ENCODE measurements around the gene RNF157. TPM values are rescaled to one million over a fixed set of nuclear protein-coding genes. Genes with fewer than 3 reads are reported as not detected.
A peak's percentile ranks its signal among the peaks of the same experiment; 100 is the strongest.

The RNF157 gene
- total RNA-seq, 2 donors from 2014 or later, result 9.6 to 11.2 TPM

DNA sequence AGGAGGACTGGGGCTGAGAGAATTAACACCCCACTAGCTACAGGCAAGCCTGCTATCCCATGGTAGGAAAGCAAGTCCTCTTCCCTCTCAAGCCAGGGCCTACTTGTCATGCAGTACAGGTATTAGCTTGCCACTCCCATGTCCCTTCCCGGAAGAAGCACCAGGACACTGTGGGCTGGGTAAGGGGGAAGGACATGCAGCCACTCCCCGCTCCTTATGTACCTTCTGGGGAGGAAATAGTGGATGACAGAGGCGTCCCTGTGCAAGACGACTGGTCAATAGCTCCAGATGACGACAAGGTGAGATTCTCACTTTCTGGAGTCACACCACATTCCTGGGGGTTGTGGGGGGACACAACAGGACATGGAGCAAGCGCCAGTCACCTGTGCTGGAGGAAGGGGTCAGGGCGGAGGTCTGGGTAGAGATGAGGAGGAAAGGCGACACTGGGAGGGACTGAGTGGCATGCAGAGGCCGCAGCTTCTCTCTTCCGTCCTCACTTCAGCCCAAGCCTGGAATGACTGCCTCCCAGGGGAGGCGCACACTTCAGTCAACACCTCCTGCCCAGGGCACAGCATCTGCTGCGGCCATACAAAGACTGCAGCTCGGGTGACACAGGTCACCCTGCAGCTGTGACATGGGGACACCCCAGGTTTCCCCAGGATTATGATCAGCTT is 84.2 kb downstream of the RNF157 start:
- no peak overlapping the region for H3K4me3 ChIP-seq (ENCODE audit: low read length)
- H3K9ac ChIP-seq (ENCODE audit: extremely low read depth, low read length, poor library complexity, severe bottlenecking), result no peak overlapping the region
- Mint-ChIP-seq H3K4me3 (no peak overlapping the region), H3K27ac (no peak overlapping the region), H3K36me3 (ENCODE audit: low read depth) (peaks cover 3% of the 10 kb centered on the region), H3K27me3 (ENCODE audit: insufficient read depth) (no peaks in the 10 kb centered on the region), H3K9me3 (no peaks in the 10 kb centered on the region), H3K4me1 (peaks cover 18% of the 10 kb centered on the region)
- TF ChIP-seq, protein P1, sequence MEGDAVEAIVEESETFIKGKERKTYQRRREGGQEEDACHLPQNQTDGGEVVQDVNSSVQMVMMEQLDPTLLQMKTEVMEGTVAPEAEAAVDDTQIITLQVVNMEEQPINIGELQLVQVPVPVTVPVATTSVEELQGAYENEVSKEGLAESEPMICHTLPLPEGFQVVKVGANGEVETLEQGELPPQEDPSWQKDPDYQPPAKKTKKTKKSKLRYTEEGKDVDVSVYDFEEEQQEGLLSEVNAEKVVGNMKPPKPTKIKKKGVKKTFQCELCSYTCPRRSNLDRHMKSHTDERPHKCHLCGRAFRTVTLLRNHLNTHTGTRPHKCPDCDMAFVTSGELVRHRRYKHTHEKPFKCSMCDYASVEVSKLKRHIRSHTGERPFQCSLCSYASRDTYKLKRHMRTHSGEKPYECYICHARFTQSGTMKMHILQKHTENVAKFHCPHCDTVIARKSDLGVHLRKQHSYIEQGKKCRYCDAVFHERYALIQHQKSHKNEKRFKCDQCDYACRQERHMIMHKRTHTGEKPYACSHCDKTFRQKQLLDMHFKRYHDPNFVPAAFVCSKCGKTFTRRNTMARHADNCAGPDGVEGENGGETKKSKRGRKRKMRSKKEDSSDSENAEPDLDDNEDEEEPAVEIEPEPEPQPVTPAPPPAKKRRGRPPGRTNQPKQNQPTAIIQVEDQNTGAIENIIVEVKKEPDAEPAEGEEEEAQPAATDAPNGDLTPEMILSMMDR (conservative IDR thresholded peaks at IDR 0.05), result no peak
- H3K9me3 ChIP-seq (ENCODE audit: control insufficient read depth, low read length), result no peaks in the 10 kb centered on the region
- H3K36me3 ChIP-seq (ENCODE audit: control insufficient read depth, insufficient read depth, low read length), result no peaks in the 10 kb centered on the region
- H3K27me3 ChIP-seq (ENCODE audit: control insufficient read depth, insufficient read depth, low read length, poor library complexity, severe bottlenecking), result no peaks in the 10 kb centered on the region
- DNase-seq, result peak; percentile 63
- H3K27ac ChIP-seq (ENCODE audit: low read depth, low read length), result no peak overlapping the region
- H3K4me1 ChIP-seq (ENCODE audit: control insufficient read depth, insufficient read depth, low read length), result peaks cover 4% of the 10 kb centered on the region
- WGBS, 2 experiments (ENCODE audit: insufficient coverage in 1 of 2, insufficient read length in 1 of 2), result 88 to 91% methylated on average over 11 to 13 of the region's 13 CpGs

GRCh38 chr17:76154936-76155845 is 85.1 kb downstream of the RNF157 start:
- Mint-ChIP-seq H3K4me3 (no peak overlapping the region), H3K27me3 (ENCODE audit: insufficient read depth) (no peaks in the 10 kb centered on the region), H3K36me3 (ENCODE audit: low read depth) (peaks cover 3% of the 10 kb centered on the region), H3K27ac (no peak overlapping the region), H3K4me1 (peaks cover 15% of the 10 kb centered on the region), H3K9me3 (no peaks in the 10 kb centered on the region)
- TF ChIP-seq, protein P1 (conservative IDR thresholded peaks at IDR 0.05), result no peak
- Histone ChIP-seq H3K9me3 (ENCODE audit: control insufficient read depth, low read length) (no peaks in the 10 kb centered on the region), H3K9ac (ENCODE audit: extremely low read depth, low read length, poor library complexity, severe bottlenecking) (no peak overlapping the region), H3K27ac (ENCODE audit: low read depth, low read length) (no peak overlapping the region), H3K27me3 (ENCODE audit: control insufficient read depth, insufficient read depth, low read length, poor library complexity, severe bottlenecking) (no peaks in the 10 kb centered on the region), H3K36me3 (ENCODE audit: control insufficient read depth, insufficient read depth, low read length) (no peaks in the 10 kb centered on the region), H3K4me1 (ENCODE audit: control insufficient read depth, insufficient read depth, low read length) (no peaks in the 10 kb centered on the region), H3K4me3 (ENCODE audit: low read length) (no peak overlapping the region)
- DNase-seq, result peak; percentile 45
- 91 to 100% methylated on average over 3 to 10 of the region's 10 CpGs for WGBS, 2 experiments (ENCODE audit: insufficient coverage in 1 of 2, insufficient read length in 1 of 2)

GRCh38 chr17:76154292-76154691 is 86.0 kb downstream of the RNF157 start:
- no peak for DNase-seq
- H3K4me3 Mint-ChIP-seq, result no peak overlapping the region
- TF ChIP-seq, protein P1 (conservative IDR thresholded peaks at IDR 0.05), result no peak
- 97% methylated on average over 3 of the region's 3 CpGs; no CpG with 5 or more reads in 1 of the 2 experiments for WGBS, 2 experiments (ENCODE audit: insufficient coverage in 1 of 2, insufficient read length in 1 of 2)
- Histone ChIP-seq H3K27me3 (ENCODE audit: control insufficient read depth, insufficient read depth, low read length, poor library complexity, severe bottlenecking) (no peaks in the 10 kb centered on the region), H3K36me3 (ENCODE audit: control insufficient read depth, insufficient read depth, low read length) (no peaks in the 10 kb centered on the region), H3K27ac (ENCODE audit: low read depth, low read length) (no peak overlapping the region), H3K9me3 (ENCODE audit: control insufficient read depth, low read length) (no peaks in the 10 kb centered on the region), H3K4me3 (ENCODE audit: low read length) (no peak overlapping the region), H3K9ac (ENCODE audit: extremely low read depth, low read length, poor library complexity, severe bottlenecking) (no peak overlapping the region), H3K4me1 (ENCODE audit: control insufficient read depth, insufficient read depth, low read length) (no peaks in the 10 kb centered on the region)
- H3K4me1 Mint-ChIP-seq, result peaks cover 19% of the 10 kb centered on the region
- no peaks in the 10 kb centered on the region for H3K27me3 Mint-ChIP-seq (ENCODE audit: insufficient read depth)
- H3K36me3 Mint-ChIP-seq (ENCODE audit: low read depth), result peaks cover 3% of the 10 kb centered on the region
- H3K9me3 Mint-ChIP-seq, result no peaks in the 10 kb centered on the region
- no peak overlapping the region for H3K27ac Mint-ChIP-seq

All from endodermal cell (in vitro differentiated cells).